ENCODE measurements around the gene MTIF2. TPM values are rescaled to one million over a fixed set of nuclear protein-coding genes. Genes with fewer than 3 reads are reported as not detected.
"Not testable (repeated sequence)": the region's sequence is repeated elsewhere in the genome, so short reads cannot be mapped to it uniquely, and the experiment has no call there.

MTIF2 gene
- total RNA-seq, 1 donor from 2014 or later = 21.2 TPM

DNA sequence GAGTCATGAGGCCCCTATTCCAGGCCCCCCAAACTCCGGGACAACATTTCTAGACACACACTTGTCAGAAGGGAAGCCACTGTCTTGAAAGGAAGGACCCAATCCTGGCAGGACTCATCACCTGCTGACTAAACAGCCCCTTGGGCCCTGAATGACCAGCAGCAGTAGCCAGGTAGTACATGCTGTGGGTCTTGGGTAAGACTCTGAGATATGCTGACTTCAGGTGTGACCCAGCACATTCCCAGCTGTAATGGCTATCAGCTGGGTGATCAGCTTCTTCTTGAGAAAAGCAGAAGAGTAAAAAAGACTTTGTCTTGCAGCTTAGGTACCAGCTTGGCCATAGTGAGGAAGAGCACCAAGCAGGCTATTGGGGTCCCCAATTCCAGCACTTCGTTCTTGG is 72.5 kb downstream of the MTIF2 start:
- no peak for DNase-seq (ENCODE audit: low read depth in 2 of 2)

- DNase-seq (ENCODE audit: low read depth in 2 of 2) = not testable (repeated sequence)
These were observed 77.1 kb downstream of the MTIF2 start for GRCh38 chr2:55191888-55192287.

DNA sequence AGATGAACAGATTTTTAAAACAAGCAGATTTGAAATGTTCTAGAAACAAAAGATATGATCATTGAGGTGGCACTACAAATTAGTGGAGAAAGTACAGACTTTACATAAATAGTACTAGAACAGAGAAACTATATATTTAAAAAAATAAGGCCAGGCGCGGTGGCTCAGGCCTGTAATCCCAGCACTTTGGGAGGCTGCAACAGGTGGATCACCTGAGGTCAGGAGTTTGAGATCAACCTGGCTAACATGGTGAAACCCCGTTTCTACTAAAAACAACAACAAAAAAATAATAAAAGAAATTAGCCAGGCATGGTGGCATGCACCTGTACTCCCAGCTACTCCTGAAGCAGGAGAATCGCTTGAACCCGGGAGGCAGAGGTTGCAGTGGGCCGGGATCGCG is 82.2 kb downstream of the MTIF2 start:
- not testable (repeated sequence) for DNase-seq (ENCODE audit: low read depth in 2 of 2)

Other genes starting within 250 kb of the MTIF2 start
- 84.5 and 105 TPM in 2 replicates for gene RTN4, start 218.8 kb downstream of the MTIF2 start, total RNA-seq
- gene CLHC1, start 36.9 kb downstream of the MTIF2 start, total RNA-seq = 2.0 and 6.9 TPM in 2 replicates
- gene RPS27A, start 36.5 kb downstream of the MTIF2 start, total RNA-seq = 704 and 782 TPM in 2 replicates
- gene CCDC88A, start 150.6 kb upstream of the MTIF2 start, total RNA-seq = 25.5 and 42.1 TPM in 2 replicates

All from lung microvascular endothelial cell (primary cell).